ENCODE results near the gene ZFAND3. TPM values are rescaled to one million over a fixed set of nuclear protein-coding genes. Genes with fewer than 3 reads are reported as not detected.
"Not testable (repeated sequence)": the region's sequence is repeated elsewhere in the genome, so short reads cannot be mapped to it uniquely, and the experiment has no call there.

The ZFAND3 gene
- polyA plus RNA-seq, 4 donors = 35.9 to 80.4 (median 40.9) TPM

- WGBS, 3 donors = 45 to 69% (median 48%) methylated on average over 2 of the region's 2 CpGs
- FAIRE-seq = no peak
- Histone ChIP-seq H3K9me3 (ENCODE audit: control insufficient read depth in 2 of 2, insufficient read depth in 1 of 2, low read depth in 1 of 2, low read length in 1 of 2) (no peaks in the 10 kb centered on the region), H3K27ac (ENCODE audit: low read depth in 1 of 3, low read length in 2 of 3) (no peak overlapping the region), H3K4me1 (ENCODE audit: control insufficient read depth in 3 of 3, insufficient read depth in 2 of 3, low read depth in 1 of 3, low read length in 2 of 3) (peaks cover 1 to 20% (median 4%) of the 10 kb centered on the region in 3 donors), H3K36me3 (ENCODE audit: control insufficient read depth in 3 of 3, insufficient read depth in 2 of 3, low read depth in 1 of 3, low read length in 3 of 3) (peaks cover 4 to 7% (median 6%) of the 10 kb centered on the region in 3 donors), H3K4me3 (ENCODE audit: low read depth in 1 of 3, low read length in 3 of 3) (no peak overlapping the region), H3K27me3 (ENCODE audit: control insufficient read depth in 3 of 3, insufficient read depth in 3 of 3, low read length in 3 of 3) (no peaks in the 10 kb centered on the region)
- DNase-seq = peak in 1 of 2 donors; percentile 43
These were observed 295.6 kb downstream of the ZFAND3 start for GRCh38 chr6:38114976-38115625.

- WGBS, 3 donors = 16 to 58% (median 46%) methylated on average over 3 of the region's 3 CpGs
- peak; percentile 53 to 64 for DNase-seq
- no peak for FAIRE-seq
These were observed 296.1 kb downstream of the ZFAND3 start for GRCh38 chr6:38115626-38116008.

GRCh38 chr6:38116248-38116647 is 296.7 kb downstream of the ZFAND3 start:
- FAIRE-seq (no peak), DNase-seq (peak in 1 of 2 donors; percentile 15)
- Histone ChIP-seq H3K36me3 (ENCODE audit: control insufficient read depth in 3 of 3, insufficient read depth in 2 of 3, low read depth in 1 of 3, low read length in 3 of 3) (peaks cover 4 to 16% (median 8%) of the 10 kb centered on the region in 3 donors), H3K27ac (ENCODE audit: low read depth in 1 of 3, low read length in 2 of 3) (no peak overlapping the region), H3K9me3 (ENCODE audit: control insufficient read depth in 2 of 2, insufficient read depth in 1 of 2, low read depth in 1 of 2, low read length in 1 of 2) (no peaks in the 10 kb centered on the region), H3K4me3 (ENCODE audit: low read depth in 1 of 3, low read length in 3 of 3) (no peak overlapping the region), H3K27me3 (ENCODE audit: control insufficient read depth in 3 of 3, insufficient read depth in 3 of 3, low read length in 3 of 3) (no peaks in the 10 kb centered on the region), H3K4me1 (ENCODE audit: control insufficient read depth in 3 of 3, insufficient read depth in 2 of 3, low read depth in 1 of 3, low read length in 2 of 3) (peaks cover 1 to 14% (median 4%) of the 10 kb centered on the region in 3 donors)
- WGBS, 3 donors = 88 to 91% (median 91%) methylated on average over 6 of the region's 6 CpGs

More at GRCh38 chr6:38115626-38116008, 296.1 kb downstream of the ZFAND3 start:
- no peaks in the 10 kb centered on the region for H3K27me3 ChIP-seq (ENCODE audit: control insufficient read depth in 3 of 3, insufficient read depth in 3 of 3, low read length in 3 of 3)
- H3K4me1 ChIP-seq (ENCODE audit: control insufficient read depth in 3 of 3, insufficient read depth in 2 of 3, low read depth in 1 of 3, low read length in 2 of 3) = peaks cover 1 to 16% (median 4%) of the 10 kb centered on the region in 3 donors
- no peak overlapping the region for H3K4me3 ChIP-seq (ENCODE audit: low read depth in 1 of 3, low read length in 3 of 3)
- H3K36me3 ChIP-seq (ENCODE audit: control insufficient read depth in 3 of 3, insufficient read depth in 2 of 3, low read depth in 1 of 3, low read length in 3 of 3) = peaks cover 4 to 10% (median 7%) of the 10 kb centered on the region in 3 donors
- no peak overlapping the region for H3K27ac ChIP-seq (ENCODE audit: low read depth in 1 of 3, low read length in 2 of 3)
- H3K9me3 ChIP-seq (ENCODE audit: control insufficient read depth in 2 of 2, insufficient read depth in 1 of 2, low read depth in 1 of 2, low read length in 1 of 2) = no peaks in the 10 kb centered on the region

GRCh38 chr6:38117281-38117680 is 297.8 kb downstream of the ZFAND3 start:
- peaks cover 1 to 14% (median 4%) of the 10 kb centered on the region in 3 donors for H3K4me1 ChIP-seq (ENCODE audit: control insufficient read depth in 3 of 3, insufficient read depth in 2 of 3, low read depth in 1 of 3, low read length in 2 of 3)
- H3K36me3 ChIP-seq (ENCODE audit: control insufficient read depth in 3 of 3, insufficient read depth in 2 of 3, low read depth in 1 of 3, low read length in 3 of 3) = peaks cover 4 to 18% (median 8%) of the 10 kb centered on the region in 3 donors
- 58 to 71% (median 63%) methylated on average over 1 of the region's 1 CpG for WGBS, 3 donors
- H3K27me3 ChIP-seq (ENCODE audit: control insufficient read depth in 3 of 3, insufficient read depth in 3 of 3, low read length in 3 of 3) = no peaks in the 10 kb centered on the region
- no peak for FAIRE-seq
- no peak for DNase-seq
- no peak overlapping the region for H3K4me3 ChIP-seq (ENCODE audit: low read depth in 1 of 3, low read length in 3 of 3)
- no peaks in the 10 kb centered on the region for H3K9me3 ChIP-seq (ENCODE audit: control insufficient read depth in 2 of 2, insufficient read depth in 1 of 2, low read depth in 1 of 2, low read length in 1 of 2)
- H3K27ac ChIP-seq (ENCODE audit: low read depth in 1 of 3, low read length in 2 of 3) = no peak overlapping the region

DNA sequence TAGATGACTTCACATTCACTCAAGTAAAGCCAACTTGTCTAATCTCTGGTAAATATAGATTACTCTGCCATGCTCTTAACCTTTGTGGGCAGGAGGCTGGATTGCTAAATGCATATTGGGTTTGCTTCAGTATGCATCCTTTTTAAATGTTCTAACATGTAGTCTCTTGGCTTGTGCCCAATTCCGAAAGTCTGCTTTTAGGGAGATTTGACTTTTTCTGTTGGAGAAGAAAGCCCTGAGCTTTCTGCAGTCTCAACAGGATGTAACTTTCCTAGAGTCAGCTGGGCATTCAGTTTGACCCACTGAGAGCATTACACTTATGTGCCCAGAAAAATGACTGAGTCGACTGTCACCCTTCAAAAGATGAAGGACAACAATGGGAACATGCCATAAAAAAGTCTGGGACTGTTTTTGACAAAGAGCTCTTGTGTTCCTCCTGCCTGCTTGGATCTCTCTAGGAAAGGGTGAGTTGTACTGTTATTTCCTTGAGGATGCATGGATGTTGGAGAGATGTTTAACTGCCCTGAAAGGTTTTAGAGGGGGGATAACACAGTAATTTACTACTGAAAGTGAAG is 299.4 kb downstream of the ZFAND3 start:
- no peak for DNase-seq
- 60 to 74% (median 72%) methylated on average over 2 of the region's 2 CpGs for WGBS, 3 donors

DNA sequence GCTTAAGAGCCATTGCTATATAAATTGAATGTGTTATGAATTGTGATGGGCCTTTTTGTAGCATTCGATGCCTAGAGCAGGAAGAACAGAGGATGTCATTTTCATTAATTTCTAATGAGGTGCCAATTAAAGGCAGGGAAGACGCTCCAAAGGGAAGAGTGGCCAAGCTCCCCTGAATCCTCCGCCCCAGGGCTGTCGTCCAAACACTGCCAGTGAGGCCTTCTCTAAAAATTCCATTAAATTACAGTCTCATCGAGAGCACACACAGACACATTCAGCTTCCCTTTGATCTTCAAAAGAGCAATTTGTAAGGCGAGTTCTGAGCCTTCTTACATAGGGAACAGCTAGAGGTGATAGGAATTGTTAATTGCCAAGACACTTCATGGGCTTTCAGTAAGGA is 300.0 kb downstream of the ZFAND3 start:
- FAIRE-seq (no peak), DNase-seq (no peak)
- no peaks in the 10 kb centered on the region for H3K27me3 ChIP-seq (ENCODE audit: control insufficient read depth in 3 of 3, insufficient read depth in 3 of 3, low read length in 3 of 3)
- peaks cover 8 to 26% (median 11%) of the 10 kb centered on the region in 3 donors for H3K36me3 ChIP-seq (ENCODE audit: control insufficient read depth in 3 of 3, insufficient read depth in 2 of 3, low read depth in 1 of 3, low read length in 3 of 3)
- 86 to 94% (median 93%) methylated on average over 6 of the region's 6 CpGs for WGBS, 3 donors
- no peak overlapping the region for H3K27ac ChIP-seq (ENCODE audit: low read depth in 1 of 3, low read length in 2 of 3)
- no peaks in the 10 kb centered on the region for H3K9me3 ChIP-seq (ENCODE audit: control insufficient read depth in 2 of 2, insufficient read depth in 1 of 2, low read depth in 1 of 2, low read length in 1 of 2)
- no peak overlapping the region for H3K4me3 ChIP-seq (ENCODE audit: low read depth in 1 of 3, low read length in 3 of 3)
- H3K4me1 ChIP-seq (ENCODE audit: control insufficient read depth in 3 of 3, insufficient read depth in 2 of 3, low read depth in 1 of 3, low read length in 2 of 3) = peaks cover 0 to 14% (median 4%) of the 10 kb centered on the region in 3 donors

More for the DNA sequence above, 299.4 kb downstream of the ZFAND3 start:
- Histone ChIP-seq H3K4me1 (ENCODE audit: control insufficient read depth in 3 of 3, insufficient read depth in 2 of 3, low read depth in 1 of 3, low read length in 2 of 3) (peaks cover 0 to 14% (median 4%) of the 10 kb centered on the region in 3 donors), H3K27ac (ENCODE audit: low read depth in 1 of 3, low read length in 2 of 3) (no peak overlapping the region), H3K36me3 (ENCODE audit: control insufficient read depth in 3 of 3, insufficient read depth in 2 of 3, low read depth in 1 of 3, low read length in 3 of 3) (peaks cover 8 to 23% (median 11%) of the 10 kb centered on the region in 3 donors), H3K4me3 (ENCODE audit: low read depth in 1 of 3, low read length in 3 of 3) (no peak overlapping the region), H3K27me3 (ENCODE audit: control insufficient read depth in 3 of 3, insufficient read depth in 3 of 3, low read length in 3 of 3) (no peaks in the 10 kb centered on the region), H3K9me3 (ENCODE audit: control insufficient read depth in 2 of 2, insufficient read depth in 1 of 2, low read depth in 1 of 2, low read length in 1 of 2) (no peaks in the 10 kb centered on the region)
- FAIRE-seq = no peak

DNA sequence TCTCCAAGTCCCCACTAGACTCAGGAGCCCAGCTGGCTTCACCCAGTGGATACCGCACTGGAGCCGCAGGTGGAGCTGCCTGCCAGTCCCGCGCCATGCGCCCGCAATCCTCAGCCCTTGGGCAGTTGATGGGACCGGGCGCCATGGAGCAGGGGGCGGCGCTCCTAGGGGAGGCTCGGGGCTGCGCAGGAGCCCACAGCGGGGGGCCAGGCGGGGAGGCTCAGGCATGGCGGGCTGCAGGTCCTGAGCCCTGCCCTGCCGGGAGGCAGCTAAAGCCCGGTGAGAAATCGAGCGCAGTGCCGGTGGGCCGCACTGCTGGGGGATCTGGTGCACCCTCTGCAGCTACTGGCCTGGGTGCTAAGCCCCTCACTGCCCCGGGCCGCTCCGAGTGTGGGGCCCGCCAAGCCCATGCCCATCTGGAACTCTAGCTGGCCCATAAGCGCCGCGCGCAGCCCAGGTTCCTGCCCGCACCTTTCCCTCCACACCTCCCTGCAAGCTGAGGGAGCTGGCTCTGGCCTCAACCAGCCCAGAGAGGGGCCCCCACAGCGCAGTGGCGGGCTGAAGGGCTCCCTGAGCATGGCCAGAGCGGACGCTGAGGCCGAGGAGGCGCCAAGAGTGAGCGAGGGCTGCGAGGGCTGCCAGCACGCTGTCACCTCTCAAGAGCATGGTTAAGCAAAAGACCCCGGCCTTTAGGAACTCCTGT is 304.8 kb downstream of the ZFAND3 start:
- not testable (repeated sequence) for DNase-seq; H3K27ac ChIP-seq (ENCODE audit: low read depth in 1 of 3, low read length in 2 of 3); H3K4me1 ChIP-seq (ENCODE audit: control insufficient read depth in 3 of 3, insufficient read depth in 2 of 3, low read depth in 1 of 3, low read length in 2 of 3); H3K27me3 ChIP-seq (ENCODE audit: control insufficient read depth in 3 of 3, insufficient read depth in 3 of 3, low read length in 3 of 3); FAIRE-seq; H3K9me3 ChIP-seq (ENCODE audit: control insufficient read depth in 2 of 2, insufficient read depth in 1 of 2, low read depth in 1 of 2, low read length in 1 of 2); H3K4me3 ChIP-seq (ENCODE audit: low read depth in 1 of 3, low read length in 3 of 3)
- H3K36me3 ChIP-seq (ENCODE audit: control insufficient read depth in 3 of 3, insufficient read depth in 2 of 3, low read depth in 1 of 3, low read length in 3 of 3) = peaks cover 2 to 28% (median 7%) of the 10 kb centered on the region in 3 donors
- WGBS, 3 donors = 96 to 97% (median 97%) methylated on average over 33 to 40 of the region's 40 CpGs

DNA sequence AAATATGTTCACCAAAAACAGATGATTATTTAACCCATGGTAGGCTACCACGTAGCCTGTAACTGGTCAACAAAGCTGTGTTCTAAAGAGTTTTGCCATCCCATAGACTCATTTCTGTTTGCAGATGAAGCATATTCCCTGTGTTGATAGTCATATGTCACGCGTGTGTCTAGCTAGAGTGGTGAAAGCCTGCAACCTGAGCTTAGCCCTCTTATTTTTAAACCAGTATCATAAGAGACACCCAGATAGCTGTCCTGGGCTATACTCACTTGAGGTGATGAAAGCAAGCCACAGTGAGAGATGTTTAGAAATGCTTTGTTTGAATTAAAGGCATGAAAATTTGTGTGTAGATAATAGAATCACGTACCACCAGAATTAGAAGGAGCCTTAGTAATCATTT is 307.8 kb downstream of the ZFAND3 start:
- H3K9me3 ChIP-seq (ENCODE audit: control insufficient read depth in 2 of 2, insufficient read depth in 1 of 2, low read depth in 1 of 2, low read length in 1 of 2) = peaks cover 0 to 4% of the 10 kb centered on the region in 2 donors
- 97 to 99% (median 97%) methylated on average over 4 of the region's 4 CpGs for WGBS, 3 donors
- H3K27me3 ChIP-seq (ENCODE audit: control insufficient read depth in 3 of 3, insufficient read depth in 3 of 3, low read length in 3 of 3) = no peaks in the 10 kb centered on the region
- FAIRE-seq (no peak), DNase-seq (no peak)
- no peaks in the 10 kb centered on the region for H3K4me1 ChIP-seq (ENCODE audit: control insufficient read depth in 3 of 3, insufficient read depth in 2 of 3, low read depth in 1 of 3, low read length in 2 of 3)
- no peak overlapping the region for H3K4me3 ChIP-seq (ENCODE audit: low read depth in 1 of 3, low read length in 3 of 3)
- H3K36me3 ChIP-seq (ENCODE audit: control insufficient read depth in 3 of 3, insufficient read depth in 2 of 3, low read depth in 1 of 3, low read length in 3 of 3) = peaks cover 0 to 13% (median 7%) of the 10 kb centered on the region in 3 donors
- no peak overlapping the region for H3K27ac ChIP-seq (ENCODE audit: low read depth in 1 of 3, low read length in 2 of 3)
